ENCODE data around the gene SEMA4C. TPM values are rescaled to one million over a fixed set of nuclear protein-coding genes. Genes with fewer than 3 reads are reported as not detected.
A peak's percentile ranks its signal among the peaks of the same experiment; 100 is the strongest.

SEMA4C gene
- total and polyA plus RNA-seq, 7 donors, result 4.1 to 10.8 (median 9.5) TPM

DNA sequence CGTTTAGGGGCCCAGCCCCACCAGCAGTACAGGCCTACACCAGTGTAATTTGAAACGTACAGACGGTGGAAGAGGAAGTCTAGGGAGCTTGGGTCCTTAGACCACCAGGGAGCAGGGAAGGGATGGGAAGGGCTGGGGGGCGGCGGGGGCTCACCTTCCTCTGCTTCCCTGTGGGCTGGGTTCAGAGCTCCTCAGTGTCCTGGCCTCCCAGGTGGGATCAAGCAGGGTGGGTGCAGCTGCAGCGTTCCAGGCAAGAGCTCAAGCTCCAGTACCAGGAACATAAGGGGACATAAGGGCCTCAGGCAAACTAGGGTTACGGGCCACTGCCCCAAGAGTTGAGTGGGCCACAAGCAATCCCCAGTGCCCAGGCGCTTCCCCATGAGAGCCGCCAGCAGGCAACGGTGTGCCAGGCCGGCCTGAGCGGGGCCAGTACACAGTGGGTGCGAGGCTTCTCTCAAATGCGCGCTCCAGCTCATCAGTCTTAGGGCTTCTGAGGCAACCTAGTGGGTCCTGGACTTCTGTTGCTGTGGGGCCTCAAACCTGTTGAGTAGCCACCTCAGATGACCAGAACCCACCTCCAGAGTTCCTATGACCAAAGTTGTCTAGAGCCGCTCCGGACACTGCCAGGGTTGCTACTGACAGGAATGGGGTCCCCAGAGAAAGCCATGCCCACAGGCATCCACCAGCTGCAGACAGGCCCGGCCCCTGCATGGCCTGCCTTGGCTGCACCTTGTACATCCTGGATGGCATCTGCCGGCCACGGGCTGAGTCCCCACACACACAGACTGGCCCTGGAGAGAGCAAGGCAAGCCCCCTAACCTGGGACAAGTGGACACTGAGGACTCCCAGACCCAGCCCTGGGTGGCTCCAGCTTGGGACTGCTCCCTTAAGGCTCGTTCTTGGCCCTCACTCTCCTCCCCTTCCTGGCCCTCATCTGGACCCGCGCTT lies 31.3 kb downstream of the SEMA4C start:
- H3K27me3 ChIP-seq (ENCODE audit: insufficient read depth in 3 of 3, low read length in 2 of 3), result no peaks in the 10 kb centered on the region
- no peaks in the 10 kb centered on the region for H3K9me3 ChIP-seq
- H3K4me1 ChIP-seq, result peaks cover 26% of the 10 kb centered on the region
- H3K4me3 ChIP-seq, result peak overlapping the region; percentile 71
- TF ChIP-seq, protein P1, sequence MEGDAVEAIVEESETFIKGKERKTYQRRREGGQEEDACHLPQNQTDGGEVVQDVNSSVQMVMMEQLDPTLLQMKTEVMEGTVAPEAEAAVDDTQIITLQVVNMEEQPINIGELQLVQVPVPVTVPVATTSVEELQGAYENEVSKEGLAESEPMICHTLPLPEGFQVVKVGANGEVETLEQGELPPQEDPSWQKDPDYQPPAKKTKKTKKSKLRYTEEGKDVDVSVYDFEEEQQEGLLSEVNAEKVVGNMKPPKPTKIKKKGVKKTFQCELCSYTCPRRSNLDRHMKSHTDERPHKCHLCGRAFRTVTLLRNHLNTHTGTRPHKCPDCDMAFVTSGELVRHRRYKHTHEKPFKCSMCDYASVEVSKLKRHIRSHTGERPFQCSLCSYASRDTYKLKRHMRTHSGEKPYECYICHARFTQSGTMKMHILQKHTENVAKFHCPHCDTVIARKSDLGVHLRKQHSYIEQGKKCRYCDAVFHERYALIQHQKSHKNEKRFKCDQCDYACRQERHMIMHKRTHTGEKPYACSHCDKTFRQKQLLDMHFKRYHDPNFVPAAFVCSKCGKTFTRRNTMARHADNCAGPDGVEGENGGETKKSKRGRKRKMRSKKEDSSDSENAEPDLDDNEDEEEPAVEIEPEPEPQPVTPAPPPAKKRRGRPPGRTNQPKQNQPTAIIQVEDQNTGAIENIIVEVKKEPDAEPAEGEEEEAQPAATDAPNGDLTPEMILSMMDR (IDR thresholded peaks at IDR 0.05), result no peak
- peaks cover 0 to 50% of the 10 kb centered on the region in 2 donors for H3K36me3 ChIP-seq (ENCODE audit: insufficient read depth in 1 of 2, low read depth in 1 of 2)
- no peak for ATAC-seq
- peak overlapping the region; percentile 97 for H3K27ac ChIP-seq
- intact Hi-C loops (cut with DNase I), result no loop called here
- WGBS, 3 donors, result 66 to 77% (median 71%) methylated on average over 21 to 23 of the region's 23 CpGs
- peak in 1 of 2 donors; percentile 44 for DNase-seq

DNA sequence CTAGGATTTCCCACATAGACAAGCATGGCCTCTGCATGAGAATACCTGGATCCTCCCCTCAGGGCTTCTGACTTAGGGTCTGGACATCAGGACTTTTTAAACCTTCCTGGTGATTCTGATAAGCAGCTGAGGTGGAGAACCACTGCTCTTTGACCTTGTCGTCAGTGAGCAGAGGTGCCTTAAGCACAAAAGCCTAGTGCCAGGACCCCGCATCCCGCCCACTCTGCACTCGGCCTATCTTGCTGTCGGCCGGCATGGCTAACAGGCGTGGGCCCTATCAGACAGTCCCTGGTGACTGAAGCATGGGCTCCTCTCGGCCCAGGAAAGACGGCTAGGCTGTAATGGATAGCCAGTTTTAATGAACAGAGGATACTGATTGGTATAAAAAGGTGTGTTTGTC lies 32.3 kb downstream of the SEMA4C start:
- peaks cover 37% of the 10 kb centered on the region for H3K4me1 ChIP-seq
- peaks cover 0 to 53% of the 10 kb centered on the region in 2 donors for H3K36me3 ChIP-seq (ENCODE audit: insufficient read depth in 1 of 2, low read depth in 1 of 2)
- WGBS, 3 donors, result 75 to 85% (median 81%) methylated on average over 9 of the region's 9 CpGs
- H3K9me3 ChIP-seq, result no peaks in the 10 kb centered on the region
- no peak for DNase-seq
- peak overlapping the region; percentile 97 for H3K27ac ChIP-seq
- intact Hi-C loops (cut with DNase I), result no loop called here
- no peak for ATAC-seq
- H3K4me3 ChIP-seq, result no peak overlapping the region
- TF ChIP-seq, protein P1 (IDR thresholded peaks at IDR 0.05), result no peak
- no peaks in the 10 kb centered on the region for H3K27me3 ChIP-seq (ENCODE audit: insufficient read depth in 3 of 3, low read length in 2 of 3)

DNA sequence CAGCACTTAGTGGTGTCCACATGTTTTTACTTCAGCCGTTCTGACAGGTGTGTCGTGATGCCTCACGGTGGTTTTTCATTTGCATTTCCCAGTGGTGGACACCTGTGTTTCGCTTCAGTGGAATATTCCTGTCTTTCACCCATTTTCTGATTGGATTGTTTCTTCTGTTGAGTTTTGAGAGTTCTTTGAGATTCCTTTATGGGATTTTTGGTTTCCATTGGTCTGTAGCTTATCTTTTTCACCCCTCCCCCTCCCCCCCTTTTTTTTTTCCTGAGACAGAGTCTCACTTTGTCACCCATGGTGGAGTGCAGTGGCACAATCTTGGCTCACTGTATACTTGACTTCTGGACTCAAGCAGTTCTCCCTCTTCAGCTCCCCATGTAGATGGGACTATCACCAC lies 34.0 kb downstream of the SEMA4C start:
- intact Hi-C loops (cut with DNase I), result no loop called here
- DNase-seq (no peak), ATAC-seq (peak in 3 of 4 donors; percentile 2 to 22 (median 11))
- Histone ChIP-seq H3K4me3 (no peak overlapping the region), H3K4me1 (peaks cover 40% of the 10 kb centered on the region), H3K36me3 (ENCODE audit: insufficient read depth in 1 of 2, low read depth in 1 of 2) (peaks cover 0 to 57% of the 10 kb centered on the region in 2 donors), H3K9me3 (no peaks in the 10 kb centered on the region), H3K27me3 (ENCODE audit: insufficient read depth in 3 of 3, low read length in 2 of 3) (no peaks in the 10 kb centered on the region), H3K27ac (peak overlapping the region; percentile 36)
- TF ChIP-seq, protein P1 (IDR thresholded peaks at IDR 0.05), result no peak
- WGBS, 3 donors, result 22 to 48% (median 40%) methylated on average over 4 of the region's 4 CpGs

DNA sequence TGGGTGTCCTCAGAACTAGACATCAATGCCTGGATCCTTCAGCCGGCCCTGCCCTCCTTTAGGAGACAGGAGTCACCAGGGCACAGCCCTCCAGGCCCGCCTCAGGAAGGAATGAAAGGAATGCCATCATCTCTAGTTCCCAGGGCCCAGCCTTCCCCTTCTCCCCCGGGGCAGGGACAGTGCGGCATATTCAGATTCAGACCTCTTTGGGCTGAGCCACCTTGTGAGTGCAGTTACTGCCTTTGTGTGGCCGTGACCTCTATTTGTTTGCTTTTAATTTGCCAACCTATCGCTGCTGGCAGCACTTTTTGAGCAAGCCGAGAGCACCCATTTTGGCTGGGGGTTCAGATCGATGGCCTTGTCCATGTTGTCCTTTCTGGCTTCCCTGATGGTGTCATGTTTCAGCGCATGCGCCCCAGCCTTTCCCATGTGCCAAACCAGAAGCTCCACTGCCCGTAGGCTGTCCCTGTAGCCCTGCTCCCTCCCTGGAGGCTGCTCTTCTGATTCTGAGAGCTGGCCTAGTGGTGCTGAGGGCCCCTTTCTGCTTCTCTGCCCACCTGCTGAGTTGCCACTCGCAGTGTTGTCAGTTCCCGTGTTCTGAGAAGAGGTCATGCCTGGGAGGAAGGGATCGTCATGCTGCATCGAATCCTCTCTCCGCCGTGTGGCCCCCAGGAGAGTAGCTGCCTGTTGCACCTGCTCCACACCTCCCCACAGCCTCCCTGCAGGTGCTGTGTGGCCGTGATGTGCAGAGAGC lies 36.9 kb downstream of the SEMA4C start:
- DNase-seq (peak; percentile 83 to 91), ATAC-seq (peak; percentile 50 to 68 (median 64))
- H3K36me3 ChIP-seq (ENCODE audit: insufficient read depth in 1 of 2, low read depth in 1 of 2), result peaks cover 6 to 57% of the 10 kb centered on the region in 2 donors
- intact Hi-C loops (cut with DNase I), result no loop called here
- no peaks in the 10 kb centered on the region for H3K9me3 ChIP-seq
- H3K4me1 ChIP-seq, result peaks cover 19% of the 10 kb centered on the region
- TF ChIP-seq, protein P1 (IDR thresholded peaks at IDR 0.05), result no peak
- 22 to 26% (median 23%) methylated on average over 18 of the region's 18 CpGs for WGBS, 3 donors
- peak overlapping the region; percentile 62 for H3K27ac ChIP-seq
- H3K27me3 ChIP-seq (ENCODE audit: insufficient read depth in 3 of 3, low read length in 2 of 3), result no peaks in the 10 kb centered on the region
- H3K4me3 ChIP-seq, result no peak overlapping the region

Measured in psoas muscle (tissue), 8 donors.